RWPE2 (cell line): ENCODE measurements around the gene RAF1.

Source experiments
- ATAC-seq: fragments of 200-7000 bp; cut with Tn5 transposase; 3 replicates; pipeline ENCODE4 v1.9.1; 2021; ENCODE audit warnings: low read depth
- DNase-seq: peaks from one replicate; pipeline ENCODE4 v3.0.0-alpha.2; 2020; ENCODE audit warnings: low spot score
- H3K27ac ChIP-seq: fragments of 450-650 bp; 2 replicates; pipeline ENCODE4 v1.5.1; 2017; ENCODE audit warnings: mild to moderate bottlenecking; ENCODE audit not compliant: poor library complexity, severe bottlenecking
- H3K27me3 ChIP-seq: fragments of 250-450 bp; sonication (Bioruptor Pico); 2 replicates; pipeline ENCODE4 v1.5.1; 2021; ENCODE audit warnings: mild to moderate bottlenecking, moderate library complexity; ENCODE audit not compliant: insufficient read depth, poor library complexity, severe bottlenecking
- H3K36me3 ChIP-seq: fragments of 250-450 bp; sonication (Bioruptor Pico); 2 replicates; pipeline ENCODE4 v1.5.1; 2020; ENCODE audit warnings: low read depth, mild to moderate bottlenecking, moderate library complexity
- H3K4me1 ChIP-seq: fragments of 250-450 bp; sonication (Bioruptor Pico); 2 replicates; pipeline ENCODE4 v1.5.1; 2021; ENCODE audit warnings: mild to moderate bottlenecking, moderate library complexity; ENCODE audit not compliant: insufficient read depth, poor library complexity, severe bottlenecking
- H3K4me3 ChIP-seq: fragments of 250-450 bp; sonication (Bioruptor Pico); 2 replicates; pipeline ENCODE4 v1.5.1; 2021; ENCODE audit warnings: mild to moderate bottlenecking, moderate library complexity; ENCODE audit not compliant: severe bottlenecking
- H3K9me3 ChIP-seq: fragments of 250-450 bp; sonication (Bioruptor Pico); 2 replicates; pipeline ENCODE4 v1.5.1; 2021; ENCODE audit warnings: mild to moderate bottlenecking, moderate library complexity; ENCODE audit not compliant: severe bottlenecking
- TF ChIP-seq, protein P1 (sequence below): fragments of 450-650 bp; IDR thresholded peaks from one replicate; pipeline ENCODE4 v1.5.1; 2017; ENCODE audit warnings: mild to moderate bottlenecking, moderate library complexity; ENCODE audit not compliant: poor library complexity, severe bottlenecking

The RAF1 gene

DNA sequence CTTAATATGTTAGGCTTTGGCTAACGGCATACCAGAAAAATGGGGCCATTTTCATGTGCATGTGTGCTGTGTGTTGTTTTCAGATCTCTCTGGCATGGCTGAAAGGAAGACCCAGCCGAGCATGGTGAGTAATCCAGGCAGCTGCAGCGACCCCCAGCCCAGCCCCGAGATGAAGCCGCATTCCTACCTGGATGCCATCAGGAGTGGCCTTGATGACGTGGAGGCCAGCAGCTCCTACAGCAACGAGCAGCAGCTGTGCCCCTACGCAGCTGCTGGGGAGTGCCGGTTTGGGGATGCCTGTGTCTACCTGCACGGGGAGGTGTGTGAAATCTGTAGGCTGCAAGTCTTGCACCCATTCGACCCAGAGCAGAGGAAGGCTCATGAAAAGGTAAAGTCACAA, 91.9 kb downstream of the RAF1 start:
- Histone ChIP-seq H3K27ac (no peak overlapping the region), H3K36me3 (peaks cover 73% of the 10 kb centered on the region), H3K9me3 (no peaks in the 10 kb centered on the region), H3K4me1 (no peaks in the 10 kb centered on the region), H3K27me3 (no peaks in the 10 kb centered on the region), H3K4me3 (no peak overlapping the region)
- TF ChIP-seq, protein P1, sequence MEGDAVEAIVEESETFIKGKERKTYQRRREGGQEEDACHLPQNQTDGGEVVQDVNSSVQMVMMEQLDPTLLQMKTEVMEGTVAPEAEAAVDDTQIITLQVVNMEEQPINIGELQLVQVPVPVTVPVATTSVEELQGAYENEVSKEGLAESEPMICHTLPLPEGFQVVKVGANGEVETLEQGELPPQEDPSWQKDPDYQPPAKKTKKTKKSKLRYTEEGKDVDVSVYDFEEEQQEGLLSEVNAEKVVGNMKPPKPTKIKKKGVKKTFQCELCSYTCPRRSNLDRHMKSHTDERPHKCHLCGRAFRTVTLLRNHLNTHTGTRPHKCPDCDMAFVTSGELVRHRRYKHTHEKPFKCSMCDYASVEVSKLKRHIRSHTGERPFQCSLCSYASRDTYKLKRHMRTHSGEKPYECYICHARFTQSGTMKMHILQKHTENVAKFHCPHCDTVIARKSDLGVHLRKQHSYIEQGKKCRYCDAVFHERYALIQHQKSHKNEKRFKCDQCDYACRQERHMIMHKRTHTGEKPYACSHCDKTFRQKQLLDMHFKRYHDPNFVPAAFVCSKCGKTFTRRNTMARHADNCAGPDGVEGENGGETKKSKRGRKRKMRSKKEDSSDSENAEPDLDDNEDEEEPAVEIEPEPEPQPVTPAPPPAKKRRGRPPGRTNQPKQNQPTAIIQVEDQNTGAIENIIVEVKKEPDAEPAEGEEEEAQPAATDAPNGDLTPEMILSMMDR = no peak
- DNase-seq (no peak), ATAC-seq (no peak)

GRCh38 chr3:12569836-12570235, 94.1 kb downstream of the RAF1 start:
- Histone ChIP-seq H3K27ac (no peak overlapping the region), H3K4me1 (no peaks in the 10 kb centered on the region), H3K27me3 (no peaks in the 10 kb centered on the region), H3K36me3 (peaks cover 58% of the 10 kb centered on the region), H3K4me3 (no peak overlapping the region), H3K9me3 (peaks cover 4% of the 10 kb centered on the region)
- TF ChIP-seq, protein P1 = no peak
- ATAC-seq (no peak), DNase-seq (no peak)

- ATAC-seq (no peak), DNase-seq (no peak)
- Histone ChIP-seq H3K27ac (no peak overlapping the region), H3K4me3 (no peak overlapping the region), H3K27me3 (no peaks in the 10 kb centered on the region), H3K4me1 (no peaks in the 10 kb centered on the region), H3K36me3 (peaks cover 49% of the 10 kb centered on the region), H3K9me3 (peaks cover 4% of the 10 kb centered on the region)
- TF ChIP-seq, protein P1 = no peak
These were observed 95.2 kb downstream of the RAF1 start for GRCh38 chr3:12568747-12569146.

- H3K4me1 ChIP-seq = no peaks in the 10 kb centered on the region
- no peak overlapping the region for H3K4me3 ChIP-seq
- peaks cover 34% of the 10 kb centered on the region for H3K36me3 ChIP-seq
- H3K27ac ChIP-seq = no peak overlapping the region
- no peaks in the 10 kb centered on the region for H3K27me3 ChIP-seq
- DNase-seq (no peak), ATAC-seq (no peak)
- TF ChIP-seq, protein P1 = no peak
- peaks cover 4% of the 10 kb centered on the region for H3K9me3 ChIP-seq
These were observed 96.9 kb downstream of the RAF1 start for GRCh38 chr3:12566976-12567375.

DNA sequence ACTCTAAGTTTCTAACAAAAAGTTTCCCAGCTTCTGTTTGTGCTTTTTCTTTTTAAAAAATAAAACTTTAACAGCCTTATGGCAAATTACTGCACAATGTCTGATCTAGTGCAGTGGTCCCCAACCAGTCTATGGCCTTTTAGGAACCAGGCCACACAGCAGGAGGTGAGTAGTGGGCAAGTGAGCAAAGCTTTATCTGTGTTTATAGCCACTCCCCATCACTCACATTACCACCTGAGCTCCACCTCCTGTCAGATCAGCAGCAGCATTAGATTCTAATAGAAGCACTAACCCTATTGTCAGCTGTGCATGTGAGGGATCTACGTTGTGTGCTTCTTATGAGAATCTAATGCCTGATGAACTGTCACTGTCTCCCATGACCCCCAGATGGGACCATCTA, 101.5 kb downstream of the RAF1 start:
- peaks cover 9% of the 10 kb centered on the region for H3K4me1 ChIP-seq
- no peak overlapping the region for H3K27ac ChIP-seq
- ATAC-seq (no peak), DNase-seq (no peak)
- peaks cover 4% of the 10 kb centered on the region for H3K9me3 ChIP-seq
- TF ChIP-seq, protein P1 = no peak
- H3K36me3 ChIP-seq = peaks cover 5% of the 10 kb centered on the region; the same call in 1 of the 2 replicates
- H3K4me3 ChIP-seq = no peak overlapping the region
- no peaks in the 10 kb centered on the region for H3K27me3 ChIP-seq
